ENCODE results near the gene COL18A1. TPM values are rescaled to one million over a fixed set of nuclear protein-coding genes. Genes with fewer than 3 reads are reported as not detected.

COL18A1 gene
- total RNA-seq, 1 experiment from 2014 or later: 170 TPM

DNA sequence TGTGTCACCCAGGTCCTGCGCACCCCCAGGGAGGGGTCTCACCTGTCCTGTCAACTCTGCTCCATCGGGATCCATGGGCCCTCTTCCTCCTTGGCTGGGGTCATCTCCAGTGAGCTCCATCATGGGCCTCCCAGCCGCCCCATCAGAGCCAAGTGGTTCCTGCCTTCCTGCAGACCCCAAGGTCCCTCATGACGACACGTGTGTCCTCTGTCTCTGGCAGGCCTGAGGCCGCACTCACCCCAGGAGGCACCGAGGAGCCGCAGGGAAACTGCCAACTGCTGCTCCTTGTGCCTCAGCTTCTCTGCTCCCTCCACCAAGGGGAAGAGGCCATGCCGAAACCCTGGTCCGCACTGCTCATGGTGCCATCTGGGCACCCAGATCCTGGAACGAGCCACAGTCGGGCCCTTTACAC lies 46.8 kb downstream of the COL18A1 start:
- BruUV-seq (replicated peaks): no TSS peak
- ChIA-PET CTCF (no interaction called here), POLR2A (no interaction called here)
- intact Hi-C loops (cut with micrococcal nuclease; ENCODE audit: unreplicated experiment): no loop called here
- H3K4me3 ChIP-seq (ENCODE audit: low read depth, low read length): no peak overlapping the region
- no peaks in the 10 kb centered on the region for H3K27me3 ChIP-seq (replicated peaks; ENCODE audit: control insufficient read depth, insufficient read depth, low read length)
- H3K4me3 Mint-ChIP-seq (ENCODE audit: unreplicated experiment): no peak overlapping the region
- peaks cover 9% of the 10 kb centered on the region; the same call in 1 of the 2 replicates for H3K4me1 ChIP-seq
- peaks cover 2% of the 10 kb centered on the region for H3K9me3 Mint-ChIP-seq (ENCODE audit: unreplicated experiment)
- peaks cover 9% of the 10 kb centered on the region; the same call in 1 of the 2 replicates for H3K9me3 ChIP-seq
- no peak overlapping the region for H3K27ac Mint-ChIP-seq (ENCODE audit: unreplicated experiment)
- no peaks in the 10 kb centered on the region for H3K4me1 Mint-ChIP-seq (ENCODE audit: low read depth, unreplicated experiment)
- no peaks in the 10 kb centered on the region for H3K36me3 ChIP-seq (ENCODE audit: control insufficient read depth, insufficient read depth, low read length)
- TF ChIP-seq, protein P1, sequence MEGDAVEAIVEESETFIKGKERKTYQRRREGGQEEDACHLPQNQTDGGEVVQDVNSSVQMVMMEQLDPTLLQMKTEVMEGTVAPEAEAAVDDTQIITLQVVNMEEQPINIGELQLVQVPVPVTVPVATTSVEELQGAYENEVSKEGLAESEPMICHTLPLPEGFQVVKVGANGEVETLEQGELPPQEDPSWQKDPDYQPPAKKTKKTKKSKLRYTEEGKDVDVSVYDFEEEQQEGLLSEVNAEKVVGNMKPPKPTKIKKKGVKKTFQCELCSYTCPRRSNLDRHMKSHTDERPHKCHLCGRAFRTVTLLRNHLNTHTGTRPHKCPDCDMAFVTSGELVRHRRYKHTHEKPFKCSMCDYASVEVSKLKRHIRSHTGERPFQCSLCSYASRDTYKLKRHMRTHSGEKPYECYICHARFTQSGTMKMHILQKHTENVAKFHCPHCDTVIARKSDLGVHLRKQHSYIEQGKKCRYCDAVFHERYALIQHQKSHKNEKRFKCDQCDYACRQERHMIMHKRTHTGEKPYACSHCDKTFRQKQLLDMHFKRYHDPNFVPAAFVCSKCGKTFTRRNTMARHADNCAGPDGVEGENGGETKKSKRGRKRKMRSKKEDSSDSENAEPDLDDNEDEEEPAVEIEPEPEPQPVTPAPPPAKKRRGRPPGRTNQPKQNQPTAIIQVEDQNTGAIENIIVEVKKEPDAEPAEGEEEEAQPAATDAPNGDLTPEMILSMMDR (IDR thresholded peaks at IDR 0.05; ENCODE audit: insufficient read depth in 1 of 2, low read depth in 1 of 2, low read length in 1 of 2, severe bottlenecking in 1 of 2, unreplicated experiment in 1 of 2): no peak
- no peak for DNase-seq
- peaks cover 65% of the 10 kb centered on the region for H3K36me3 Mint-ChIP-seq (ENCODE audit: insufficient read depth, unreplicated experiment)
- H3K27me3 Mint-ChIP-seq (ENCODE audit: insufficient read depth, unreplicated experiment): no peaks in the 10 kb centered on the region

DNA sequence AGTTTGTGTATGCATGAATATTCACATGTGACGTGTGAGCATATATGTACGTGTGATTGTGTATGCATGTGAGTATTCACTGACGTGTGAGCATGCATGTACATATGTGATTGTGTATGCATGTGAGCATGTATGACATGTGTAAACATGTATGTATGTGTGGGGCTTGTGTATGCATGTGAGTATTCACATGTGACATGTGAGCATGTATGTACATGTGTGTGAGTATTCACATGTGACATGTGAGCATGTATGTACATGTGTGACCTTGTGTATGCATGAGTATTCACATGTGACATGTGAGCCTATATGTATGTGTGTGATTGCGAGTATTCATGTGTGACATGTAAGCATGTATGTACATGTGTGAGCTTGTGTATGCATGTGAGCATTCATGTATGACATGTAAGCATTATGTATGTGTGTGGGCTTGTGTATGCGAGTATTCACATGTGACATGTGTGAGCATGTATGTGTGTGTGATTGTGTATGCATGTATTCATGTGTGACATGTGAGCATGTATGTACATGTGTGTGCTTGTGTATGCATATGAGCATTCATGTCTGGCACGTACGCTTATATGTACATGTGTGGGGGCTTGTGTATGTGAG lies 47.8 kb downstream of the COL18A1 start:
- H3K36me3 ChIP-seq (ENCODE audit: control insufficient read depth, insufficient read depth, low read length): no peaks in the 10 kb centered on the region
- no peaks in the 10 kb centered on the region for H3K27me3 ChIP-seq (replicated peaks; ENCODE audit: control insufficient read depth, insufficient read depth, low read length)
- no peaks in the 10 kb centered on the region for H3K4me1 Mint-ChIP-seq (ENCODE audit: low read depth, unreplicated experiment)
- CTCF ChIA-PET: no interaction called here
- H3K36me3 Mint-ChIP-seq (ENCODE audit: insufficient read depth, unreplicated experiment): peaks cover 66% of the 10 kb centered on the region
- H3K4me3 Mint-ChIP-seq (ENCODE audit: unreplicated experiment): no peak overlapping the region
- peaks cover 8% of the 10 kb centered on the region; the same call in 1 of the 2 replicates for H3K9me3 ChIP-seq
- H3K27me3 Mint-ChIP-seq (ENCODE audit: insufficient read depth, unreplicated experiment): no peaks in the 10 kb centered on the region
- TF ChIP-seq, protein P1 (IDR thresholded peaks at IDR 0.05; ENCODE audit: insufficient read depth in 1 of 2, low read depth in 1 of 2, low read length in 1 of 2, severe bottlenecking in 1 of 2, unreplicated experiment in 1 of 2): no peak
- no peaks in the 10 kb centered on the region for H3K9me3 Mint-ChIP-seq (ENCODE audit: unreplicated experiment)
- H3K27ac Mint-ChIP-seq (ENCODE audit: unreplicated experiment): peak overlapping the region; percentile 56
- no TSS peak for BruUV-seq (replicated peaks)
- intact Hi-C loops (cut with micrococcal nuclease; ENCODE audit: unreplicated experiment): no loop called here
- H3K4me3 ChIP-seq (ENCODE audit: low read depth, low read length): no peak overlapping the region
- peaks cover 9% of the 10 kb centered on the region; the same call in 1 of the 2 replicates for H3K4me1 ChIP-seq
- POLR2A ChIA-PET: no interaction called here
- DNase-seq: no peak

DNA sequence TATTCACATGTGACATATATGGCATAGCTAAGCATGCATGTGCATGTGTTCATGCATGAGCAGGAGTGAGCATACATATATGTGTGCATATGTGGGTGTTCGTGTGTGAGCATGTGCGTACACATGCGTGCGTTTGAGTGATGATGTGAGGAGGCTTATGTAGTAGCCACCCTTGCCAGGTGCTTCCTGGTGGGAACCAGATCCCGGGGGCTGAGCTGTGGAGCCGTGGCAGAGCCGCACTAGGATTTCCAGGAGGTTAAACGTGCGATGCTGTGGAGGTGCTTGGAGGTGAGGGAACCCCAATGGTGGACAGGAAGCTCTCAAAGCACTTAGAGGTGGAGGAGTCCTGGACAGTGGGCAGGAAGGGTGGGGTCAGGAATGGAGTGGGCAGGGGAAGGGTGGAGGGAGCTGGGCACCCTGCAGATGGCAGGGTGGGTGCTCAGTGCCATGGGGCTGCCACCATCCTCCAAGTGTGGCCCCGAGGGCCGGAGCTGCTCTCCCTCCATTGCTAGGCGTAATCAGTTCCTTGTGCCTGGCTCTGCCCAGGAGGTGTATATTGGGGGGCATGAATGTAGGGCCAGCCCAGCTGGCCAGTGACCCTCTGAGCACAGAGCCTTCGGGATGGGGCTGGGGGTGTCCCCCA lies 48.5 kb downstream of the COL18A1 start:
- Histone ChIP-seq H3K27me3 (replicated peaks; ENCODE audit: control insufficient read depth, insufficient read depth, low read length) (no peaks in the 10 kb centered on the region), H3K4me3 (ENCODE audit: low read depth, low read length) (no peak overlapping the region), H3K9me3 (peaks cover 8% of the 10 kb centered on the region; the same call in 1 of the 2 replicates), H3K36me3 (ENCODE audit: control insufficient read depth, insufficient read depth, low read length) (no peaks in the 10 kb centered on the region), H3K4me1 (peaks cover 9% of the 10 kb centered on the region; the same call in 1 of the 2 replicates)
- no peaks in the 10 kb centered on the region for H3K4me1 Mint-ChIP-seq (ENCODE audit: low read depth, unreplicated experiment)
- CTCF ChIA-PET: interaction anchor here (0.9 kb wide), 1 partner anchor 18 kb away, joined by 3 read pairs; no protein-coding TSS in a partner anchor
- peaks cover 60% of the 10 kb centered on the region for H3K36me3 Mint-ChIP-seq (ENCODE audit: insufficient read depth, unreplicated experiment)
- TF ChIP-seq, protein P1 (IDR thresholded peaks at IDR 0.05; ENCODE audit: insufficient read depth in 1 of 2, low read depth in 1 of 2, low read length in 1 of 2, severe bottlenecking in 1 of 2, unreplicated experiment in 1 of 2): no peak
- H3K4me3 Mint-ChIP-seq (ENCODE audit: unreplicated experiment): no peak overlapping the region
- H3K27ac Mint-ChIP-seq (ENCODE audit: unreplicated experiment): peak overlapping the region; percentile 56
- intact Hi-C loops (cut with micrococcal nuclease; ENCODE audit: unreplicated experiment): no loop called here
- no peaks in the 10 kb centered on the region for H3K27me3 Mint-ChIP-seq (ENCODE audit: insufficient read depth, unreplicated experiment)
- H3K9me3 Mint-ChIP-seq (ENCODE audit: unreplicated experiment): no peaks in the 10 kb centered on the region
- DNase-seq: no peak
- no TSS peak for BruUV-seq (replicated peaks)
- POLR2A ChIA-PET: no interaction called here

Data from Caco-2 (cell line).